ENCODE results near the gene ACAP3. TPM values are rescaled to one million over a fixed set of nuclear protein-coding genes. Genes with fewer than 3 reads are reported as not detected.

The ACAP3 gene
- total and polyA plus RNA-seq, 7 donors = 7.2 to 57.1 (median 23.5) TPM

- peaks cover 0 to 24% (median 13%) of the 10 kb centered on the region in 4 donors for H3K36me3 ChIP-seq
- intact Hi-C loops (cut with DNase I) = no loop called here
- H3K27me3 ChIP-seq = no peaks in the 10 kb centered on the region
- H3K9me3 ChIP-seq = no peaks in the 10 kb centered on the region
- DNase-seq = no peak
- 29 to 61% methylated on average over 15 of the region's 15 CpGs for WGBS, 2 donors
- TF ChIP-seq POLR2A (IDR thresholded peaks at IDR 0.05) (no peak), POLR2AphosphoS5 (IDR thresholded peaks at IDR 0.05) (no peak), EP300 (IDR thresholded peaks at IDR 0.05) (no peak), CTCF (IDR thresholded peaks at IDR 0.05) (no peak)
- H3K4me1 ChIP-seq = peaks cover 0 to 18% (median 14%) of the 10 kb centered on the region in 4 donors
- H3K4me3 ChIP-seq = no peak overlapping the region
- no peak overlapping the region for H3K27ac ChIP-seq
These were observed 22.8 kb upstream of the ACAP3 start for GRCh38 chr1:1330366-1331067.

DNA sequence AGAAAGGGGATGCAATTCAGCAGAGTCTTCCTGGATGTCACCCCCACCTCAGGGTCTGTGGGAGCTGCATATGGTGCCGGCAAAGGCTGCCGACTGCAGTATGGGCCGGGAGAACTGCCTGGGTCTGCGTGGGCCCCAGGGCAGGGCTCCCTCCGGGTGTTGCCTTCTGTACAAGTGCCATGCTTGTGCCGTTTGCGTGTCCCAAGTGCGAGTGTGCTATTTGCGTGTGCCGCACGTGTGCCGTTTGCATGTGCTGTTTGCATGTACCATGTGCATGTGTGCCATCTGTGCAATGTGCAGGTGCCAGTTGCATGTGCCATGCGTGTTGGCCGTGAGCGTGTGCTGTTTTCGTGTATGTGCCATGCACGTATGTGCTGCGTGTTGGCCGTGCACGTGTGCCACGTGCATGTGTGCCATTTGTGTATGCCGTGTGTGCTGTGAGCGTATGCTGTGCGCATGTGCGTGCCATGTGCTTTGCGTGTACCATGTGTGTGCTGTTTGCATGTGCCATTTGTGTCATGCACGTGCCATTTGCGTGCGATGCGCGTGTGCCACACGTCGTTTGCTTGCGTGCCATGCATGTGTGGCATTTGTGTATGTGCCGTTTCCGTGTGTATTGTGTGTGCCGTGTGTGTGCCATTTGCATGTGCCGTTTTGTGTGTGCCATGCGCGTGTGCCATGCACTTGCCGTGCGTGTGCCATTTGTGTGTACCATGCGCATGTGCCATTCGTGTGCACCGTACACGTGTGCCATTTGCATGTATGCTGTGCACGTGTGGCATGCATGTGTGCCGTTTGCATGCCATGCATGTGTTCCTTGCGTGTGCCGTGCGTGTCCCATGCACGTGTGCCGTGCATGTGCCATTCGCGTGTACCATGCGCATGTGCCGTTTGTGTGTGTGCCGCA is 21.8 kb upstream of the ACAP3 start:
- peaks cover 0 to 25% (median 20%) of the 10 kb centered on the region in 4 donors for H3K4me1 ChIP-seq
- H3K4me3 ChIP-seq = no peak overlapping the region
- 88 to 94% methylated on average over 58 of the region's 58 CpGs for WGBS, 2 donors
- H3K27ac ChIP-seq = no peak overlapping the region
- no peaks in the 10 kb centered on the region for H3K27me3 ChIP-seq
- no peaks in the 10 kb centered on the region for H3K9me3 ChIP-seq
- H3K36me3 ChIP-seq = peaks cover 0 to 24% (median 13%) of the 10 kb centered on the region in 4 donors
- intact Hi-C loops (cut with DNase I) = no loop called here
- no peak for DNase-seq
- TF ChIP-seq EP300 (IDR thresholded peaks at IDR 0.05) (no peak), POLR2AphosphoS5 (IDR thresholded peaks at IDR 0.05) (peak in 1 of 4 donors; percentile 7), CTCF (IDR thresholded peaks at IDR 0.05) (no peak), POLR2A (IDR thresholded peaks at IDR 0.05) (no peak)

DNA sequence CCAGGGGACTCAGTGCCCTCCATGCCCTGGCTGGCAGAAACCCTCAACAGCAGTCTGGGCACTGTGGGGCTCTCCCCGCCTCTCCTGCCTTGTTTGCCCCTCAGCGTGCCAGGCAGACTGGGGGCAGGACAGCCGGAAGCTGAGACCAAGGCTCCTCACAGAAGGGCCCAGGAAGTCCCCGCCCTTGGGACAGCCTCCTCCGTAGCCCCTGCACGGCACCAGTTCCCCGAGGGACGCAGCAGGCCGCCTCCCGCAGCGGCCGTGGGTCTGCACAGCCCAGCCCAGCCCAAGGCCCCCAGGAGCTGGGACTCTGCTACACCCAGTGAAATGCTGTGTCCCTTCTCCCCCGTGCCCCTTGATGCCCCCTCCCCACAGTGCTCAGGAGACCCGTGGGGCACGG is 20.5 kb upstream of the ACAP3 start:
- peaks cover 0 to 33% (median 24%) of the 10 kb centered on the region in 4 donors for H3K4me1 ChIP-seq
- no peak for DNase-seq
- H3K27ac ChIP-seq = no peak overlapping the region
- 85 to 87% methylated on average over 15 of the region's 15 CpGs for WGBS, 2 donors
- H3K9me3 ChIP-seq = no peaks in the 10 kb centered on the region
- no peaks in the 10 kb centered on the region for H3K27me3 ChIP-seq
- H3K36me3 ChIP-seq = peaks cover 0 to 24% (median 13%) of the 10 kb centered on the region in 4 donors
- H3K4me3 ChIP-seq = no peak overlapping the region
- TF ChIP-seq POLR2A (IDR thresholded peaks at IDR 0.05) = no peak
- no peak for TF ChIP-seq POLR2AphosphoS5 (IDR thresholded peaks at IDR 0.05)
- TF ChIP-seq CTCF (IDR thresholded peaks at IDR 0.05) = no peak
- no peak for TF ChIP-seq EP300 (IDR thresholded peaks at IDR 0.05)
- intact Hi-C loops (cut with DNase I) = no loop called here

GRCh38 chr1:1327291-1327690 is 19.6 kb upstream of the ACAP3 start:
- Histone ChIP-seq H3K4me3 (no peak overlapping the region), H3K36me3 (peaks cover 0 to 24% (median 13%) of the 10 kb centered on the region in 4 donors), H3K9me3 (no peaks in the 10 kb centered on the region), H3K27me3 (no peaks in the 10 kb centered on the region), H3K4me1 (peaks cover 3 to 41% (median 34%) of the 10 kb centered on the region in 4 donors), H3K27ac (no peak overlapping the region)
- 92 to 93% methylated on average over 40 of the region's 40 CpGs for WGBS, 2 donors
- no peak for DNase-seq
- intact Hi-C loops (cut with DNase I) = no loop called here
- TF ChIP-seq POLR2AphosphoS5 (IDR thresholded peaks at IDR 0.05) (no peak), EP300 (IDR thresholded peaks at IDR 0.05) (no peak), POLR2A (IDR thresholded peaks at IDR 0.05) (no peak), CTCF (IDR thresholded peaks at IDR 0.05) (no peak)

All from sigmoid colon (tissue), 7 donors.